LNCAP (cell line): ENCODE measurements around the gene MALRD1.

Source experiments
- TF ChIP-seq, protein P1 (sequence below): fragments of 450-650 bp; IDR thresholded peaks from 2 replicates; pipeline ENCODE4 v1.5.1; 2017; ENCODE audit warnings: mild to moderate bottlenecking

The MALRD1 gene

DNA sequence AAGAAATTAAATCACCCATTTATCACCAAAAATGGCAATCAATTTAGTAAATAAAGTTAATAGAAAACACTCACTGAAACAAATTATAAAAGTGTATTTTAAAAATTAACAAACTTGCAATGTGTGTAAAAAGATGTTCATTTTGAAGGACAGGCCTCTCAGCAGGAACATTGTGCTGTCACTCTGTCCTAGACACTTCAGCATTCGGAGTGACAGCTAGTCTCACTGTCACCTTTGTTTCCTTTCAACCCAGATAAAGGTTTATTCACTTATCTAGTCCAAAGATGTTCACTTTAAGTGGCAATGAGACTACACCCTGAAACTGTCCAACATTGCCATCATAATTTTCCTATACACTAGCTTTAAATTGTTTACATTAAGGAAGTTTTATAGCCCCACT, 675.7 kb downstream of the MALRD1 start:
- TF ChIP-seq, protein P1, sequence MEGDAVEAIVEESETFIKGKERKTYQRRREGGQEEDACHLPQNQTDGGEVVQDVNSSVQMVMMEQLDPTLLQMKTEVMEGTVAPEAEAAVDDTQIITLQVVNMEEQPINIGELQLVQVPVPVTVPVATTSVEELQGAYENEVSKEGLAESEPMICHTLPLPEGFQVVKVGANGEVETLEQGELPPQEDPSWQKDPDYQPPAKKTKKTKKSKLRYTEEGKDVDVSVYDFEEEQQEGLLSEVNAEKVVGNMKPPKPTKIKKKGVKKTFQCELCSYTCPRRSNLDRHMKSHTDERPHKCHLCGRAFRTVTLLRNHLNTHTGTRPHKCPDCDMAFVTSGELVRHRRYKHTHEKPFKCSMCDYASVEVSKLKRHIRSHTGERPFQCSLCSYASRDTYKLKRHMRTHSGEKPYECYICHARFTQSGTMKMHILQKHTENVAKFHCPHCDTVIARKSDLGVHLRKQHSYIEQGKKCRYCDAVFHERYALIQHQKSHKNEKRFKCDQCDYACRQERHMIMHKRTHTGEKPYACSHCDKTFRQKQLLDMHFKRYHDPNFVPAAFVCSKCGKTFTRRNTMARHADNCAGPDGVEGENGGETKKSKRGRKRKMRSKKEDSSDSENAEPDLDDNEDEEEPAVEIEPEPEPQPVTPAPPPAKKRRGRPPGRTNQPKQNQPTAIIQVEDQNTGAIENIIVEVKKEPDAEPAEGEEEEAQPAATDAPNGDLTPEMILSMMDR: no peak

DNA sequence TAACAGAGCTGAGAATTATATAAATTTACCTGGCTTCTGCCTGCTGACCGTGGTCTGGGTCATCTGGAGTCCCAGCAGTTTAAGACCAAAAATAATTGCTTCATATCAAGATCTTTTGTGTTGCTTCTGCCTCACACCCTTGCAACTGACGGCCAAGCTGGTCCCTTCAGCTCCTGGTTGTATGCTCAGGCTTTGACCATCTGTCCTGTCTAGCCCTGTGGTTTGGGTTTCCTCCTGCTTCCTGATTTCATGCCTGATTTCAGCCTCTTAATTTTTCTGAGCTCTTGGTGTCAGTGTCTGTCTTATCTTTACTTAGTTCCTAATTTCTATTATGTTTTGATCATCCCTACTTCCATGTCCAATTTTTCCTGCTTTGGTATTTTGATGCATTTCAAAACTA, 679.8 kb downstream of the MALRD1 start:
- TF ChIP-seq, protein P1: no peak

DNA sequence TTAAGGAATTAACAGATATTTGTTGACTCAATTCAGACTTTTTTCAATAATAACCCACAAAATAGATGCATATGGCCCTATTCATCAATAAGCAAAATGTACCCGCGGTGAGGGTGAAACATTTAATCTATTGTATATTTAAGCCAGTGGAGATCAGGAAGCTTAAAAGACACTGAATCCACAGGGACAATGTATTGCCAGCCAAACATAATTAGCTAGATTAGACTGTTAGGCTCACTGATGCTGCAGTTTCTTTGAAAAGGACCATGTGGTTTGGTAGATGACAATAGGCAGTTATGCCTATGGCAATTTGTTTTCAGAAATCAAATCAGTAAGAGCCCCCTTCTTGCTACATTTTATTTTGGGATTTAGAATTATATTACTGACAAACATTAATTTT, 680.4 kb downstream of the MALRD1 start:
- TF ChIP-seq, protein P1: no peak

DNA sequence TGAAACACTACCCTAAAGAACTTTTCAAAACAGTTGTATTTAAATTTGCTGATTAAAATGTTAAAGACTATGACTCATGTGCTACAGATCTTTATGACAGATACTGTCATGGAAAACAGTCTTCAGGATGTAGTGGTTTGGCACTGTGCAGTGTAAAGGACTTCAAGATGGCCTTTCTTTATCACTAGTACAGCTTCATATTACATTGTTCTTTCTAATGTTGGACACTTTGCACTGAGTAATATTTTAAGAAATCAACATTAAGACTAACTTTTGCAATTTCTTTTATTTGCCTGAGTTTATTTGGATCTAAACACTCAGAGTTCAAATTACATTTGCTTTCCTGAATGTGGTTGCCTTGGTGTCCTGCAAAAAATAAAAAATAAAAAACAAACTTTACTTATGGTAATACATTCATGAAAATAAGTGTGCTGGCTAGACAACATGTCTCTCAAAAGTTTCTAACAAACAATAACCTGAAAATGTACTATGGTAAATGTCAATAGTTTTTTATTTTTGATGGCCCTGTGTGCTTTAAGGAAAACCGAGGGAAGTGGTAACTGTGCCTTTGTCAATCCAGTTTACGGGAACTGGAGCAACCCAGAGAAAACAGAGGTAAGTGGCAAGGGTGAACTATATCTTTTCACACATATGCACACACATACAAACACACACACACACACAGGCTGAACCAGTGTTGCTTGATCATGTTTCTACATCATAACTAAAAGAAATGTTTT, 681.7 kb downstream of the MALRD1 start:
- TF ChIP-seq, protein P1: no peak

DNA sequence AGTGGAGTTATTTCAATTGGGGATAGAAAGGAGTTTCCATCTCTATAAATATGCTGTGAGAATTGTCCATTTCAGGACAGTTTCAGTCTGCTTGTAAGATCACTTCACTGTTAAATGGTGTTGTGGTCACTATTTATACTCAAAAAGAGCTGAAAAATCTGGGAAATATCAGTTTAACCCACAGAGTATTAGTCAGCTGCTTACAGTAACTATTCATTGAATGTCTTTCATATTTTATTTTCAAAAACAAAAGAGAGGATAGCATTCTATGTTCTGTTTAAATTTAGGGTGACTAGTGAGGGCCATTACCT, 682.3 kb downstream of the MALRD1 start:
- TF ChIP-seq, protein P1: no peak

DNA sequence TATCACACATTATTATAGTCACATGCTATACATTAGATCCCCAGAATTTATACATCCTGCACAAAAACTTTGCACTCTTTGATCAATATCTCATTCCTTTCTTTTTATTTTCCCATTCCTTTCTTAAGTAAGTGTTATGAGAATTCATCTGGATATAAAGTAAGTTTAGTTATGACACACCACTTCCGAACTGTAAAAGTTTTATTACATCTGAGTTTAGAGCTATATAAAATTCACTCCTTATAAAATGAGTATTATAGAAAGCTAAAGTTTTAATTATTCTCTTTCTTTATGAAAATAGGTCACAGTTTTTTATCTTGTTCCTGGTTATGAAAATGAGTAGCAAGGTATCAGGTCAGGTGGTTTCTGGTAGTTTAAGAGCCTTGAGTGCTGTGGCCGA, 683.0 kb downstream of the MALRD1 start:
- TF ChIP-seq, protein P1: no peak

DNA sequence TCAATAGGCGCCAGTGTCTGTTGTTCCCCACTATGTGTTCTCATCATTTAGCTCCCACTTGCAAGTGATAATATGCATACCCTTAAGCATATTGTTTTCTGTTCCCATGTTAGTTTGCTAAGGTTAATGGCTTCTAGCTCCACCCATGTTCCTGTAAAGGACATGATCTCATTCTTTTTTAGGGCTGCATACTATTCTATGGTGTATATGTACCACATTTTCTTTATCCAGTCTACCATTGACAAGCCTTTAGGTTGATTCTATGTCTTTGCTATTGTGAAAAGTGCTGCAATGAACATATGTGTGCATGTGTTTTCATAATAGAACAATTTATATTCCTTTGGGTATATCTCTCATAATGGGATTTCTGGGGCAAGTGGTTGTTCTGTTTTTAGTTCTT, 689.8 kb downstream of the MALRD1 start:
- TF ChIP-seq, protein P1: no peak

DNA sequence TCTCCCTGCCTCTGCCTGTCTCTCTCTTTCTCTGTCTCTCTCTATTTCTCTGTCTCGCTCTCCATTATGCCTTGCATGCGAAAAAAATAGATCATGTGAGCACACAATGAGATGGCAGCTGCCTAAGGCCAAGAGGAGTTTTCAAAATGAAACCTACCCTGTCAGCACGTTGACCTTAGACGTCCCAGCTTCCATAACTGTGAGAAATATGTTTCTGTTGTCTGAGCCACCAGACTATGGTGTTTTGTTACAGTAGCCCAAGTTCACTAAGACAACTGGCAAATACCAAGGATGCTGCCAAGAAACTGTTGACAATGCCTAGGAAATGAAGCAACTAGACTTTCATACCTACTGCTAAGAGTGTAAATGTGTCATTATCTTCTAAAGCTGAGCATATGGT, 697.1 kb downstream of the MALRD1 start:
- TF ChIP-seq, protein P1: no peak
